GM21447 (cell line): ENCODE data around the gene RPTOR.

ENCODE experiments used
- ATAC-seq: cut with Tn5 transposase; IDR thresholded peaks from one replicate; pipeline ENCODE4 v1.9.1; 2021; ENCODE audit not compliant: unreplicated experiment

RPTOR gene

DNA sequence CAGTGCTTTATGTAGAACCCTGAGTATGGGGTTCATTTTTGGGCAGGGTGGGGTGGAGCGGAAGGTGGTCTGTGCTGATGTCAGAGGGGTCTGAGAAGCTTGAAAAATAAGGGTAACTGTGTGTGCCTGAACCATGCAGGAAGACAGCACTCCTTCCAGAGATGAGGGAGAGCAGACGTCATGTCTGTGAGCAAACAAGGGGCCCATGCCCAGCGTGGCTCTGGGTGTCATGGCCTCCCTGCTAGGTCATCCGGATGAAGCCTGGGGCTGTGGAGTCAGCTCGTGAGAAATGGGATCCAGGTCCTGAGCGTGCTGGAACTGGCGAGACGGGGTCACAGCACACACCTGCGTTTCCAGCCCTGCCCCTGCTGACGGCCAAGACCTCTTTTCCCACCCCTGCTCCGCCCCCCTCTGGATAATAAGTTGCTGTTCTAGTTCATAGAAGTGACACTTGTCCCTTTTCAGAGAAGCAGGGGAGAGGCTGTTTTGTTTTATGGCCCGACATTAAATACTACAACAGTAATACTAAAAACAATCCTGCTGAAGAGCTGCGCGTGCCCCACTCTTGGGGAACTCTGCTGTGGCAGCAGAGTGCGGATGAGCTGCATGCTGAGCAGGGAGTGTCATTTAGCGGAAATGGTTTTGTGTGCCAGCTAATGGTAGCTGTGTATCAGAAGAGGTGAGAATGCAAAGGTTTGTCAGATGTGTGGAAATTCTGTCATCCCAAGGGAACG, 92.6 kb downstream of the RPTOR start:
- no peak for ATAC-seq

DNA sequence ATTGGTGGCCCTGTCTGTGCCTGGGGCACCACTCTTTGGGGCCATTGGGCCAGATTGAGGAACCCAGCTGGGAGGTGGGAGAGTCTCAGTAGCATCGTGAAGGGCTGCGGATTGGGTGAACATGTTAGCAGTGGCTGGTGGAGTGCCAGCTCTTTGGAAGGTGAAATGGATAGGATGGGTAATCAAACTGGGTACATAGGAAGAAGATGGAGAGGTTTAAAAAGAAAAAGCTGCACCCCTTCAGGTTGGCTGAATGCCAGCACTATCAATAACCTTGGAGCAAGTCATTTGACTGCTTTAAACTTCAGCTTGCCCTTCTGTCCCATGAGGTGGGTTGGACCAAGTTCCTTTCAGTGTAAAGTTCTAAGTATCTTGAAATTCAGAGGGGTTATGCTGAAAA, 95.0 kb downstream of the RPTOR start:
- no peak for ATAC-seq

DNA sequence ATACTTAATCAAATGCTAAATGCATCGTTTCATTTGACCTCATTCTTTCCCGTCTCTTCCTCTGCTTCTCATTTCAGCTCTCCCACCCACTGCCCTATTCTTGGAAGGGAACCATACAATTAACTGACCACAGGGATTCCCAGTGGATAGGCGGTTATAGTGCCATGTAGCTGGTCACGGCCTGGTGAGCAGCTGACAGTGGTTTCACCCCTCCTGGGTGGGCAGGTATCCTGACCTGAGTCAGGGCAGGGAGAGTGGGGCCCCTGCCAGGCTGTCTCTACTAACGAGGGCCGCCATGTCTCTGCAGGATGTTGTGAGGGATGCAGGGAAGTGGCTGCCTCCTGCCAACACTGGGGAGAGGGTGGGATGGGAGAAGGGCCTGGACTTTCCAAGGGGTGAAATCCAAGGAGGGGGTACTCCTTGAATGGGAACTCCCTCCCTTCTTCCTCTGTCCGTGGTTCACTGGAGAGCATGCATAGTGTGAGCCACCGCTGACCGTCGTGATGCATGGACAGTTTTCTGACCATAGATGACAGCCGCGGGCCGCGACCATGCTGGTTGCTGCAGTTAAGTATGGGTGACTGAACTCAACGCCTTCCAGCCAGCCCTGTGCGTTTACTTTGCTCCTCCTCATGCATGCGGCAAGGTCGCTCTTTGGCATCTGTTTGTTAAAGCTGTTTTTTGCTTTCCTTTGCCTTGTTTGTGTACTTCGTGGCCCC, 95.9 kb downstream of the RPTOR start:
- no peak for ATAC-seq

DNA sequence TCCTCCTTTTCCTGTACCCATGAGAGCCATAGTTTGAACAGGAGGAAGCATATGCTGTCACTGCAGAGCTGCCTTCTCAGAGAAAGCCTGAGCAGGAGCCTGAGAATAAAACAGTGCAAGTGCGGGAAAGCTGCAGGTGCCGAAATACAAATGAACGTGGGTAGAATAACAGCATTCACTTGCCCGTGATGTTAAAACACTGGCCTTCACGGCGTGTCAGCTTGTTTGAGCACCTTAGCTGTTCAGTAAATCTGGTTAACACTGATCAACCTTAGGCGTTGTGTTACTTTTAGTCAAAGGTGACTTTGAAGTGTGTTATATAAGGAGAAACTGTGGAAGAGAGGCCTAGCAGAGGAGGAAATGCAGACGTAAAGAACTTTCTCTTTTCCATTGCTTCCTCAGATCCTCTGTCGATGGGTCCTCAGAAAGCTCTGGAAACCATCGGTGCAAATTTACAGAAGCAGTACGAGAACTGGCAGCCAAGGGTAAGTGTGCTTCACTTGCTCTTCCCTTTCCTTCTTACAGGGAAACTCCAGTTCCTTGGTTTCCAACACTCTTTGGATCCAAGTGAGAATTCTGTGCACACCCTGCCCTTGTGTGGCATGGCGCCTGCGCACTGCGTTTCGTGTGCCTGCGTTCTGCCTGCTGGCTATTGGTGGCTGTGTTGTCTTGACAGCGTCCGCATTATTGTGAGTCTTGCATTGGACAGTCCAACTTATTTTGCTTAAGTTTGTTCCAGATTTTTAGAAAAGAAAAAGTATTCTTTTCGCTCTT, 98.9 kb downstream of the RPTOR start:
- ATAC-seq, result no peak

DNA sequence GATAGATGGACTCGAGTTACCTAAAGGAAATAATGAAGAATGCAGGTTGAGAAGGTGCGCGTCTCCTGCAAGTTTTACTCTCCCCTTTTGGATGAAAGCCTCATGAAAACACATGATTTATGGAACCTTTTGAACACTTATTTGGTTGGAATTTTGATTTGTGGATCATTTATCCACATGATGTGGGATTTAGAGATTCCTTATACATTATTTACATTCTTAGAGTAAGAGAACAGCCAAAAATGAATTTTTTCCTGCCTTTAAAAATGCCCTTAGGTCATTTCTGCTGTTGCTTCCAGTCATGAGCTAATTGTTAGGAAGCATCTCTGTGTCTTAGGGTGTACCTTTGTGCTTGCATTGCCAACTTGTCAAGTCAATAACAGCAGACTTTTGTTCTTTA, 99.9 kb downstream of the RPTOR start:
- ATAC-seq, result no peak

DNA sequence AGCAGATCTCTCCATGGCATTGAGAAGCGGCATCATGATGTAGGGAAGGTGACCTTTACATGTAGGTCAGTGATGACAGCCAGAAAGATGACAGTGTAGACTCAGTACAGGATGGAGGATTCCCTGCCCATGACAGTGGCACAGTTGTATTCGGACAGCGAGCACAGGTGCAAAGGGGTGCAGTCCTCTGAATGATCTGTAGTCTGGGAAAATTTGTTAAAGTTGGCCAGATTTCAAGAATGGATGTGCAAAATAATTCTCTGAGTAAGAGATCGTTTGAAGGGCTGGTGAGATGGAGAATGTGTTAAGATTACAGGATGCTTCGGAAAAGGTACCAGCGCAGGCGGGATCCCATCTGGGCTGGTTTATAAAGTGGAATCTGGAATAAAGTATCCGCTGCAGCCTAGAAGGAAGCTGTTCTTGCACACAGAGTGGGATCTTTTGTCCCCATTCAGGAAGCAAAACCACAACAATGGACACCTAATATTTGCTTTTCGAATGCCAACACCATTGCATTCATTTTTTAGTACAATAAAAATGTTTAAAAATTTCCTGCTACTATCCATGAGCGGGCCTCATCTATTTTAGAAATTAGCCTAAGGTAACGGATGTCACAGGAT, 101.2 kb downstream of the RPTOR start:
- ATAC-seq, result no peak

DNA sequence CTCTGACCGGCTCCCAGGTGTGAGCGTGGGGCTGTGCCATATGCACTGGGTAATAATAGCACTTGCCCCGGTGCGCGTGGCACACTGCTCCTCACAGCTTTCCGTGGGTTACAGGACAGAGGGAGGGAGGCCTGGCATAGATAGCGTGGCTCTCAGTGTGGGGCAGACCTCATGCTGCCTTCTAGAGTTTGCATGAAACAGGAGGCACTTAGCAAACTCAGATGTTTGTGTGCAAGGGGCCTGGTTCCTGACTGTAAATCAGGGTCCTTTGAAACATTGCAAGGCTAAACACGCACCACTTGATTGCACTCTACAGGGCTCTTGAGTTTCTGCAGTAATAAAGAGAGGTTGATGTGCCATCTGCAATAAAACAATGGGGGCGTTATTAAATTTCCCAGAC, 101.7 kb downstream of the RPTOR start:
- ATAC-seq, result no peak

DNA sequence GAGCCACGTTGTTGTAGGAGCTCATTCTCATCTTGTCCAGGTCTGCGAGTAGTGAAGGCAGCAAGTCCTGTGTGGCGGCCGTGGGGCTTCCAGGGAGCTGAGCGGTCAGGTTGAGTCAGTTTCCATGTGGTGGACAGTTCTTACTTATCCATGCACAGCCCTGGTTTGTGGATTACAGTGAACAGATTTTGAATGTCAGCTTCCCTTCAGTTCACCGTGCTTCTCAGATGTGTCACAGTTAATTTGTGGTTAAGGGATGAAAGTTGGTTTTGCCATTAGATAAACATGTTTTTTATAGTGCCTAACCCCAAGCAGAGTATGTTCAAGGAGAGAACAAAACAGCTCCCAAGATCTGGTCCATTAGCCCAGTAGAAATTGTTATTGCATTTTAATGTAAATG, 103.1 kb downstream of the RPTOR start:
- ATAC-seq, result no peak

DNA sequence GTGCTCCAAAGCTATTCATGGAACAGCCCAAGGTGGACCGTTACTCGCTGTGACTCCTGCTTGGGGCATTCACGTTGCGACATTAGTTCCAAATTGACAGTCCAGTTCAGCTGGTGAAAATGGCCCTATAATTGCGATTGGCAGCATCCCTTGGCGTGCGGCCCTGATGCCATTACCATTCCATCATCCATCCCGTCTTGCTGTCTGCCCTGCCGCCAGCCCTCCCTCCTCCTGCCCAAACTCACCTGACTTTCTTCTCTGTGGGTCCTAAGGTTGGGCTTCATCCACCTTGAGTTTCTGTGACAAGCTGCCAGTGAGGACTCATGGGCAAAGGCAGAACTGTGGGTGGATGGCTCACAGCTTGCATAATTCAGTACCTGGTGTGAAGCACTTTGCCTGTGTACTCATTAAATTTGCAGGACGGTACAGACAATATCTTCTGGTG, 104.6 kb downstream of the RPTOR start:
- ATAC-seq, result no peak

DNA sequence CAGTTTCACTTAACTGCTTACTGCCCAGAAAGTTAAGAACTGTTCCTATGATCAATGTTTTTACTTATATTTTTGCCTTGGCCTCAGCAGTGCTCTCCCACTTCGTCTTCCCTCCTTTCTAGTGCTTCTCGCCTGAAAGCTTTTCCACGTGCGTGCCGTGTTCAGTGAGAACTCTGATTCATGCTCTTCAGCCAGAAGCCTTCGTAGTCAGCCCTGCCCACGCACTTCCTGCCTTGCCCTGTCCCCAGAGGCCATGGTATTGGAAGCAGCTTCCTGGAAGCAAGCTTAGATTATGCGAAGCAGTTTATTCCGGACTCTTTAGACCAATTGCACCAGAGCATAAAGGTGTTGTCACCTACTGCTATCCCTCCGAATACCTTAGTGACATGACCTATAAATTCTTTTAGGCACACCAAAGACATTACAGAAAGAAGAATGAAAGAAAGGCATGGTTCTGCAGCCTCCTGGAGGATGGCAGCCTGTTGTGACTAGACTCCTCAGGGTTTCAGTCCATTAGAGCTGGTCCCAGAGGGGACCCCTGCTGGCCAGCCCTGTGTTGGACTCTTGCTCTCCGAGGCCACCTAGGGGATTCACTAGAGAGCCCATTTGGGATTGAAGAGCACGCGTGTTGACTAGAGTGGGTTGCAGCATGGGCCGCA, 105.2 kb downstream of the RPTOR start:
- ATAC-seq, result no peak

DNA sequence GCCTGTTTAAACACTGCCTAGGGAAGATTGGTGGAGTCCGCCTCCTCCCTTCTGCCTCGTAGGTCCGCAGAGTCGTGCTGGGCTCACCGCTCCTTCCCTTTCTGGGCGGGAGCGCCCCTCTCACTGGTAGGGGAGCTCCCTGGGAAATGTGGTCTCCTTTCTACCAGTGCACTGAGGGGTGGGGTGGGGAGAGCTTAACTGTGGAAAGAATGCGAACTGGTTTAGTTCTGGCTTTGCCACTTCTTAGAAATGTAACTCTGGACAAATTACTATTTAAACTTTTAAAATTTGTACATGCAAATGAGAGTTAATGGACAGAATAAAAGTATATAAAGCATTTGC, 105.7 kb downstream of the RPTOR start:
- ATAC-seq, result no peak

DNA sequence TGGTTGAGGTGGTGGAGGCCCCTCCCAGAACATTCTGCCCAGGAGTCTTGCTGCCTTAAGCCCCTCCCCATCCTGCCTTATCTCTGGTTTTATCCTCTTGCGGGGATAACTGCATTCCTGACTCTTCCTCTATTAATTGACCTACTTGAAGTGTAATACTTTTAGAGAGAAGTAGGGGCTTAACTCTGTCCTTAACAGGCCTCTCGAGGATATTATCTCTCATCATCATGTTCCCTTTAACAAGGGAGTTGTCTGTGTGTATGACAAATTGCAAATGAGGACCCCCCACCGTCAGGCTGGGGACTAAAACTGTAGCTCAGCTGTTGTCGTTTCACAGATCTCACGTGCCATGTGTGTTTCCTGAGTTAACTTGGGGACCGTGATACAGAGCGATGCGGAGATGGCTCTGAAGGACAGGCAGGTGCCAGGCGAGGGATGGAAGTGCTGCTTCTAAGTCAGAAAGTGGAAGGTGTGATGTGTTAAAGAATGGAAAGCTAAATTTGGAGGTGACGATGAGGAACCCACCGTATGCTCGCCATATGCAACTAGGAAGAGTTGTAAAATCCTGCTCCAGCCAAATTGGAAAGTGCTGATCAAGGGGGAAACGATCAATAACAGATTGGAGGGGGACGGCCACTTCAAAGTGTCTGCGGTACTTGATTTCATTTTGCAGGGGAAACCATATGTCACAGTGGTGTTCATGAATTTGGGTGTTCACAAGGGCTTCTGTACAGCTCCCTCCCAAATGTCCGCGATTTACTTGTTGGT, 106.3 kb downstream of the RPTOR start:
- ATAC-seq, result no peak

DNA sequence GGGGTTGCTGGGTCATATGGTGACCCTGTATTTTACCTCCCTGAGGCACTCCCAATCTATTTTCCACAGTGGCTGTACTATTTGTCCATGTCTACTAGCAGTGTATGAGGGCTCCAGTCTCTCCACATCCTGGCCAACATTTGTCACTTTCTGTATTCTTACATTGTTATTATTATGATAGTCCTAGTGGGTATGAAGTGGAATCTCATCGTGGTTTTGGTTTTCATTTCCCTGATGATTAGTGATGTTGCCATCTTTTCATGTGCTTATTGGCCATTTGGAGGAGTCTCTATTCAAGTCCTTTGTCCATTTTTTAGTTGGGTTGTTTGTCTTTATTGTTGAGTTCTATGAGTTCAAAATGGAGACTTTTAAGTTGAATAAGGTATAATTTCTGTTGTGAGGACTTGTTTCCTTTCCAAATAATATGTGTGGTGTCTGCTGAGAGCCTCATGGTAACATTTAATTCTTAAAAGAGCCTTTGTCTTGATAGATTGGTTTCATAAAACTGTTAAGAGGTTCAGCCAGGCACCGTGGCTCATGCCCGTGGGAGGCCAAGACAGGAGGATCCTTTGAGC, 108.2 kb downstream of the RPTOR start:
- ATAC-seq, result no peak

DNA sequence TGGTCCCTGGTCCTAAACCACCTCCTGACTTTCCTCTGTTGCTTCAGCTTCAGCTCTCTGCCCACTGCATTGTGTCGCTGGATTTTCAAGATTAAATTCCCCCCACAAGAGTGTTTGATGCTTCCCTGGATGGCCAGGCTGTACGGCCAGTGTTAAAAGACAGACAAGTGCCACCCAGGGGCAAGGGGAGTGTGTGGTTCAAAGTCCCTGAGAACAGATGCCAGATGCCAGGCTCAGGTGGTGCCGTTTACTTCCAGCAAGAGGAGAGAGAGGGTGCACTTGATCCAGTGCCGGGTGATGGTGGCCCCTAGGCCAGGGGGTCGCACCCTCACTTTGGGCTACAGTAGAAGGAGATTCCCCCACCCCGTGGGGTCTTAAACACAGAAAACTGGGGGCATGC, 109.2 kb downstream of the RPTOR start:
- no peak for ATAC-seq

DNA sequence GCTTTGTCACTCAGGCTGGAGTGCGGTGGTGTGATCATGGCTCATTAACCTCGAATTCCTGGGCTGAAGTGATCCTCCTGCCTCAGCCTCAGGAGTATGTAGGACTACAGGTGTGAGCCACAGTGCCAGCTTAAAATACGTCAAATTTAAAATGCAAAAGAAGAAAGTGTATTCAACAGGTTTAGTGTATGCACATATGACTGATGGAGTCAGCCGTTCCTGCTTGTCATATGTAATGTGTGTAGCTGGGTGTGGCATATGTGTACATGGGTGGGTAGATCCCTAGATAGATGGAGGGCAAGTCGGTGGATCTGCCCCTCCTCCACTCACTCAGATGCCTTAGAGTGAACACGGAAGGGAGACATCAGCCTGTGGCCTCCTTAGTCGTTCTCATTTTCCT, 111.0 kb downstream of the RPTOR start:
- no peak for ATAC-seq

DNA sequence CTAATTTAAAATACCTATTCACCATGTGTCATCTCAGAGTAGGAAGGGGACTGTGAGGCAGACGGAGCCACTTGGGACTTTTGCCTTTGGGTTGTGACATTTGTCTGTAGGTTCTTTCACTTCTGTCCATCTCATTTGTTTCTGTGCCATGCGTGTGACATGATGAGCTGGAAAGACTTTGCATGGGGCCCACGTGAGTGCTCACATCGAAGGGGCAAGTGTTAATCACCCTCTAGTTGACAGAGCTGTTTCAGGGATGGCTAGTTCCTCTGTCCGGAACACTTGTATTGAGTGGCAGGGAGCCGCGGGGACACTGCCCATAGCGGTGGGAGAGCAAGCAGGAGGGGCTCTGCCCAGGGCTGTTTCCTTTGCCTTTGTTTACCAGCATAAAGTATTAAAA, 112.0 kb downstream of the RPTOR start:
- no peak for ATAC-seq

DNA sequence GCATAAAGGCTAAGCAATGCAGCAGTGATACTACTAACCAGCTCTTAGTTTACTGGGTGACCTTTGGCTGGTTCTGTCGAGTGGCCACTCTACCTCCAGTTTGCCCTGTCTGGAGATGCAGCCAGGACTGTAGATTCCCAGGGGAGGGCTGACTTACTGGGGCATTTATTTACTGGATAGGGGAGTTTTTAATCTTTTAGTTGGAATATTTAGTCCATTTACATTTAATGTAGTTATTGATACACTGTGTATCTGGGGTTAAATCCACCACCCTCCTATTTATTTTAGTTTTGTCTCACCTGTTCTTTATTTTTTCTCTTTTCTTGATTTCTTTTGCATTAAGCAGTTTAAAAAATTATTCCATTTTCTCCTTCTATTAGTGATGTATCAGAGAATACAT, 112.9 kb downstream of the RPTOR start:
- ATAC-seq, result no peak

DNA sequence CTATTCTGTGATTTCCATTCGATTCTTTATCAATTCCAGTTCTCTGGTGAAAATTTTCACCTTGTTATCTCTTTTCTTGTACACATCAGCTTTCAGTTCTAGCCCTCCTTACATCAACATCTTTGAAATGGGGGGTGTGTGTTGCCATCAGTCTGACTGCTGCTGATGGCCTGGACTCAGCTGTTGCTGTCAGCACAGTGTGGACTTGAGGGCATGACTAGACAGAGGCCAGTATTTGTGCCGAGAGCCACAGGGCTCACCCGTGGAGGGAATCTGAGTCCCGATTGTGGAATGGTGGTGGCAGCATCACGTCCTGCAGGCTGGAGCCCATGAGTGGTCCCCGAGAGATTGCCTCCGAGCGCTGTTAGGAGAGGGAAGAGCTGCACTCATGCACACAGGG, 114.2 kb downstream of the RPTOR start:
- ATAC-seq, result no peak

DNA sequence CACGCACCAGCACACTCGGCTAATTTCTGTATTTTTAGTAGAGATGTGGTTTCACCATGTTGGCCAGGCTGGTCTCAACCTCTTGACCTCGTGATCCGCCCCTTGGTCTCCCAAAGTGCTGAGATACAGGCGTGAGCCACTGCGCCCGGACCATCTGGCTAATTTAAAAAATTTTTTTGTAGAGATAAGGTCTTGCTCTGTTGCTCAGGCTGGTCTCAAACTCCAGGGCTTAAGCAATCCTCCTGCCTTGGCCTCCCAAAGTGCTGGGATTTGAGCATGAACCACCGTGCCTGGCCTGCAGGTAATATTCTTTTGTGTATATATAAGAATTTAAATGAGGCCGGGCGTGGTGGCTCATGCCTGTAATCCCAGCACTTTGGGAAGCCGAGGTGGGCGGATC, 115.0 kb downstream of the RPTOR start:
- no peak for ATAC-seq
